HEK293T (cell line): ENCODE data around the gene CDK13.

Experiments used
- CTCF ChIA-PET: fragments of 350-600 bp; formaldehyde crosslinking; extraction: SDS; loops from one replicate; lab custom pipeline; 2021; ENCODE audit warnings: antibody characterized with exemption, inconsistent platforms; lab: Yijun Ruan, JAX
- POLR2A ChIA-PET: fragments of 350-600 bp; formaldehyde crosslinking; extraction: SDS; loops from one replicate; lab custom pipeline; 2020; ENCODE audit warnings: antibody characterized with exemption, inconsistent platforms; lab: Yijun Ruan, JAX
- DNase-seq: peaks from one replicate; pipeline ENCODE4 v3.0.0; 2012; ENCODE audit warnings: mixed read lengths; ENCODE audit errors: extremely low spot score
- ARNT ChIP-seq: fragments of 450-650 bp; IDR thresholded peaks from 2 replicates; pipeline ENCODE4 v1.6.1; 2017; ENCODE audit warnings: mild to moderate bottlenecking
- BHLHE40 ChIP-seq: fragments of 450-650 bp; IDR thresholded peaks from 2 replicates; pipeline ENCODE4 v1.6.1; 2016; ENCODE audit warnings: mild to moderate bottlenecking, moderate library complexity, borderline replicate concordance
- CTBP1 ChIP-seq: fragments of 450-650 bp; IDR thresholded peaks from 2 replicates; pipeline ENCODE4 v1.6.1; 2016; ENCODE audit warnings: borderline replicate concordance
- ELF4 ChIP-seq: fragments of 450-650 bp; IDR thresholded peaks from 2 replicates; pipeline ENCODE4 v1.6.1; 2017; ENCODE audit warnings: antibody characterized with exemption
- FOXA1 ChIP-seq: fragments of 450-650 bp; IDR thresholded peaks from 2 replicates; pipeline ENCODE4 v1.6.1; 2016; ENCODE audit warnings: mild to moderate bottlenecking
- FOXK2 ChIP-seq: fragments of 450-650 bp; IDR thresholded peaks from 2 replicates; pipeline ENCODE4 v1.6.1; 2016; ENCODE audit warnings: mild to moderate bottlenecking
- FOXM1 ChIP-seq: fragments of 450-650 bp; IDR thresholded peaks from 2 replicates; pipeline ENCODE4 v1.6.1; 2017; ENCODE audit warnings: mild to moderate bottlenecking, borderline replicate concordance
- HDGF ChIP-seq: fragments of 450-650 bp; IDR thresholded peaks from 2 replicates; pipeline ENCODE4 v1.6.1; 2017; ENCODE audit warnings: antibody characterized with exemption, borderline replicate concordance
- L3MBTL2 ChIP-seq: fragments of 450-650 bp; conservative IDR thresholded peaks from 2 replicates; pipeline ENCODE4 v1.6.1; 2016; ENCODE audit warnings: mild to moderate bottlenecking
- LEF1 ChIP-seq: fragments of 450-650 bp; IDR thresholded peaks from 2 replicates; pipeline ENCODE4 v1.6.1; 2017; ENCODE audit warnings: mild to moderate bottlenecking, borderline replicate concordance
- NFRKB ChIP-seq: fragments of 450-650 bp; IDR thresholded peaks from 2 replicates; pipeline ENCODE4 v1.6.1; 2016; ENCODE audit warnings: mild to moderate bottlenecking, moderate library complexity
- SP1 ChIP-seq: fragments of 450-650 bp; IDR thresholded peaks from 2 replicates; pipeline ENCODE4 v1.6.1; 2017
- SUZ12 ChIP-seq: fragments of 450-650 bp; IDR thresholded peaks from 2 replicates; pipeline ENCODE4 v1.6.1; 2016; ENCODE audit warnings: mild to moderate bottlenecking
- TARDBP ChIP-seq: fragments of 450-650 bp; IDR thresholded peaks from 2 replicates; pipeline ENCODE4 v1.6.1; 2016
- ZNF384 ChIP-seq: fragments of 450-650 bp; IDR thresholded peaks from 2 replicates; pipeline ENCODE4 v1.6.1; 2016
- TF ChIP-seq, protein P1 (sequence below): fragments of 450-650 bp; IDR thresholded peaks from 2 replicates; pipeline ENCODE4 v1.6.1; 2016

Gene CDK13

DNA sequence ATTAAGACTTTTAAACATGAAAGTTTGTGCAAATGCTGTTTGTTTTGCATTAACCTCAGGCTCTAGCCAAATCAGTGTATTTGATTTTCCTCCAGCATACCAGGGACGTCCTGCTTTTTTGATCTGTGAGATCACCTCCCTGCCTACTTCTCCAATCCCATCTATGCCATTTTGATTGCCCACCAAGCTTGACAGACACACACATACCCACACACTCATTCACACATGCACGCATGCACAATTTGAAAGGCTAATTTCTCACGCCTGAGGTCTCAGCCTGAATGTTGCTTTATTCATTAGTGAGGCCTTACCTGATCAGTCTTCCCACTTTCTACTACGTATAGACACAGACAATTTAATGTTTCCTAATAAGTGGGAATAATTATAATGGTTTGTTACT is 53.5 kb downstream of the CDK13 start:
- no peak for DNase-seq
- TF ChIP-seq SUZ12, result no peak
- no peak for TF ChIP-seq CTBP1
- no peak for TF ChIP-seq LEF1
- TF ChIP-seq BHLHE40, result no peak
- TF ChIP-seq FOXA1, result no peak
- no peak for TF ChIP-seq NFRKB
- no peak for TF ChIP-seq HDGF
- TF ChIP-seq L3MBTL2, result no peak
- POLR2A ChIA-PET, result no interaction called here

DNA sequence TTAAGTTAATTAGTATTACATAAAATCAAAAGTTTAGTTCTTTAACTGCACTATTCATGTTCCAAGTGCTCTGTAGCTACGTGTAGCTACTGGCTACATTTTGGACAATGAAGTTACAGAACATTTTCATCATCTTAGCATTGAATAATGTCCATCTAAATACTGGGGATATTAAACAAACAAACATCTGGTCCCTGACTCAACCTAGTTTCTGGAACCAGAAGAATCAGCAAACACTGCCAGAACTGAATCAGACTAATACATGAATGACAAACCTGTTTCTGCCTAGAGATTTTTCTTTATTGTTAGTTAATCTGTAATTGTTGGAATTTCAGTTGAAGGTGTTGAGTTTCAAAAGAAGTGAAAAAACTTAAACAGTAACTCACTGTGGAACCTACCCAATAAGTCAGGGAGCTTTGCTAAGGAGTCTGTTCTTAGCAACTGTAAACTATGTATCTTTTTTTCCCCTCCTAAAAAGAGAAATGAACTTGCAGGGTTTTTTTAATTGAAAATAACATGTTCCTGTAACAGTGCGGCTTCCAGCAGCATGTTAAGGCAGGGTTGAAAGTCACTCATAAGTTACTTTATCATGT is 58.3 kb downstream of the CDK13 start:
- TF ChIP-seq TARDBP, result no peak
- TF ChIP-seq ZNF384, result no peak
- CTCF ChIA-PET, result no interaction called here
- no peak for DNase-seq
- POLR2A ChIA-PET, result no interaction called here

More for the DNA sequence above, 53.5 kb downstream of the CDK13 start:
- CTCF ChIA-PET, result no interaction called here

DNA sequence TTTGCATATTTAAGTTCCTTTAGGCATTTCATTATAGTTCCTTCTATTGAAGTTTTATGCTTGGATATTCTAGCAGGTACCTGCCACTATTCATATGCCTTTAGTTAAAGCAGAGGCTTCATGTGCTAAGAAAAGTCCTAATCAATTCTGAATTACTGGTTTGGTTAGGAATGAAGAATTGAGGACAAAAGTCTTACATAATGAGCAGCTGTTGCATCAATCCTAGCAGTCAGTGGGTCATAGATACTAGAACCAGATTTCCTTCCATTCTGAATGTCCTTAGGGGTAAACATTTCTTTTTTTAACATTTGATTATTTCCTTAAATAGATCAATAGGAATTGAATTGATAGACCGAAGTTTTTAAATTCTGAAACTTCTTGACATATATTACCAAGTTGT is 59.2 kb downstream of the CDK13 start:
- no peak for DNase-seq
- POLR2A ChIA-PET, result no interaction called here
- TF ChIP-seq SP1 (no peak), NFRKB (no peak), FOXM1 (no peak), ARNT (no peak), ELF4 (no peak), FOXA1 (no peak), BHLHE40 (no peak), TARDBP (no peak), FOXK2 (no peak), L3MBTL2 (no peak), ZNF384 (no peak), SUZ12 (no peak)
- TF ChIP-seq, protein P1, sequence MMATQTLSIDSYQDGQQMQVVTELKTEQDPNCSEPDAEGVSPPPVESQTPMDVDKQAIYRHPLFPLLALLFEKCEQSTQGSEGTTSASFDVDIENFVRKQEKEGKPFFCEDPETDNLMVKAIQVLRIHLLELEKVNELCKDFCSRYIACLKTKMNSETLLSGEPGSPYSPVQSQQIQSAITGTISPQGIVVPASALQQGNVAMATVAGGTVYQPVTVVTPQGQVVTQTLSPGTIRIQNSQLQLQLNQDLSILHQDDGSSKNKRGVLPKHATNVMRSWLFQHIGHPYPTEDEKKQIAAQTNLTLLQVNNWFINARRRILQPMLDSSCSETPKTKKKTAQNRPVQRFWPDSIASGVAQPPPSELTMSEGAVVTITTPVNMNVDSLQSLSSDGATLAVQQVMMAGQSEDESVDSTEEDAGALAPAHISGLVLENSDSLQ, result no peak
- CTCF ChIA-PET, result no interaction called here

DNA sequence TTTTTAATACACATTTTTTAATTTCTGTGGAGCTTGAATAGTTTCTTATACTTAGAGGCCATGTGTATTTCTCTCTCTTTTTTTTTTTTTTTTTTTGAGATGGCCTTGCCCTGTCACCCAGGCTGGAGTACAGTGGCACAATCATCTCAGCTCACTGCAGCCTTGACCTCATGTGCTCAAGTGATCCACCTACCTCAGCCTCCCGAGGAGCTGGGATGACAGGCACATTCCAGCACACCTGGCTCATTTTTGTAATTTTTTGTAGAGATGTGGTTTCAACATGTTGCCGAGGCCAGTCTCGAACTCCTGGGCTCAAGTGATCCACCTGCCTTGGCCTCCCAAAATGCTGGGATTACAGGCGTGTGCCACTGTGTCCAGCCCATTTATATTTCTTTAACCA is 64.3 kb downstream of the CDK13 start:
- POLR2A ChIA-PET, result no interaction called here

DNA sequence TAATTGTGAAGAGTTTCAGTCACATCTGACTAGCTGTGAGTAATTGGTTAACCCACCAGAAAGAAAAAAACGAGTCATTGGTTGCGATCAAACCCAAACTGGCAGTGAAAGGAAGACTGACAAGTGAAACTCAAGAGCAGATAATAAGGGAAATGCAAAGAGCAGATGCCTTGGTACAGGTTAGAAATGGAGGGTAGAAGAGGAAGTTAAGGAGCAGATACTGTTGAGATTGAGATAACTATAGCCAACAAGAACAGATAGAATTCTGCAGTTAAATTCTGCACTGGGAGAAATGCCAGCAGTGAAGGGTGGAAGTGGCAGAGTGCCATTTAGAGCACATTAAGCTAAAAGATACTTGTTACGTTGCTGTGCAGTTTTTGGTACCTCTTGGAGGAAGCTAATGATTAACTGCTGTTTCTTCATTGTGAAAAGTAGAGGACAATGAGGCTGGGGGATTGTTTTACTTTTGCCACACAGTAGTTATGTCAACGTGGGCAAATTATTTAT is 65.8 kb downstream of the CDK13 start:
- no peak for DNase-seq
- TF ChIP-seq CTBP1 (no peak), ELF4 (no peak), ZNF384 (no peak), SUZ12 (no peak), FOXK2 (no peak), ARNT (no peak), TARDBP (no peak), L3MBTL2 (no peak)
- CTCF ChIA-PET, result no interaction called here
- POLR2A ChIA-PET, result no interaction called here

More for the DNA sequence above, 64.3 kb downstream of the CDK13 start:
- DNase-seq, result no peak
- TF ChIP-seq BHLHE40 (no peak), ELF4 (no peak), LEF1 (no peak), FOXK2 (no peak), TARDBP (no peak), L3MBTL2 (no peak), FOXM1 (no peak), CTBP1 (no peak), SP1 (no peak), NFRKB (no peak), ARNT (no peak), ZNF384 (no peak), FOXA1 (no peak), SUZ12 (no peak), HDGF (no peak)
- TF ChIP-seq, protein P1, result no peak
- CTCF ChIA-PET, result interaction anchor here (0.7 to 1.0 kb wide), 2 partner anchors 44 to 474 kb away, joined by 3 to 4 read pairs; no protein-coding TSS in a partner anchor

DNA sequence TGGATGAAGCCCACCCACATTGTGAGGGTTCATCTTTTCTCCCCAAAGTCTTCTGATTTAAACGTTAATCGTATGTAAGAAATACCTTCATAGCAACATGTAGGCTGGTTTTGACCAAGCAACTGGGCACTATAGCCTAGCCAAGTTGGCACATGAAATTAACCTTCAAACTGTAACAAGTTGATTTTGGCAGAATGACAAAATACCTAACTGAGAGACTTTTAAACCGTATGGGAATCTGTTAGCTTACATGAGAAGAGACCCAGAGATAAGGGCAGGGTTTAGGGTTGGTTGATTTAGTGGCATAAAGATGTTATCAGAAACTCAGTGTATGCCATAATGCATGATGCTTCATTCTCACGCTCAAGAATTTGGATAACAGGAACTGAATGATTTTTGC is 69.5 kb downstream of the CDK13 start:
- no peak for DNase-seq
- CTCF ChIA-PET, result no interaction called here
- TF ChIP-seq FOXK2, result no peak
- no peak for TF ChIP-seq TARDBP
- no peak for TF ChIP-seq BHLHE40
- TF ChIP-seq HDGF, result no peak

DNA sequence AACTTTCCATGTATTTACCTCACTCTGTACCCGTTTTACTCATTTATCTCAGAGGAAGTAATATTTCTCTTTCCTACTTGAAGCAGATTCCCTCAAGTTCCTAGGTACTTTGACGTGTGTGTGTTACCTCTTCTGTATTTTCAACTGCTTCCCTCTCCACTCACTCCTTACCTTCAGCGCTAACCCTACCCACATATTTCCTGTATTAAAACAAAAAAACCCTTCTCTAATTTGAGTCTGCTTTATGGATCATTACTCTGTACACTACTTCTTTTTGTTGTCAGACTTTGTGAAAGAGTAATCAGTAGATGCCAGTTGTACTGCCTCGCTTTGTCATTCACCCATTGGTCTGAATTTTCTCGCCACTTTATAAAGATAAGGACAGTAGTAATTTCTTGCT is 74.0 kb downstream of the CDK13 start:
- TF ChIP-seq ARNT, result no peak
- no peak for TF ChIP-seq LEF1
- TF ChIP-seq BHLHE40, result no peak
- no peak for TF ChIP-seq SUZ12
- TF ChIP-seq, protein P1, result no peak
- TF ChIP-seq FOXM1, result no peak
- no peak for TF ChIP-seq FOXA1
- no peak for TF ChIP-seq NFRKB
- TF ChIP-seq SP1, result no peak
- TF ChIP-seq TARDBP, result no peak
- no peak for TF ChIP-seq CTBP1
- no peak for TF ChIP-seq L3MBTL2
- no peak for TF ChIP-seq FOXK2
- no peak for TF ChIP-seq ZNF384
- TF ChIP-seq ELF4, result no peak
- TF ChIP-seq HDGF, result no peak
- no peak for DNase-seq
- POLR2A ChIA-PET, result no interaction called here
- CTCF ChIA-PET, result no interaction called here

More for the DNA sequence above, 69.5 kb downstream of the CDK13 start:
- POLR2A ChIA-PET, result no interaction called here
